GM23338 (cell line): Measurements from ENCODE around the gene AP2B1. TPM values are rescaled to one million over a fixed set of nuclear protein-coding genes. Genes with fewer than 3 reads are reported as not detected.
A peak's percentile ranks its signal among the peaks of the same experiment; 100 is the strongest.

Source experiments
- ATAC-seq: fragments of 200-7000 bp; cut with Tn5 transposase; 3 replicates; pipeline ENCODE4 v1.9.1; 2020
- DNase-seq: peaks from one replicate; pipeline ENCODE4 v3.0.0-alpha.2; 2015; ENCODE audit warnings: low spot score
- H2AFZ ChIP-seq: fragments of 200-600 bp; sonication (generic); 2 replicates; pipeline ENCODE4 v1.8.0; 2016; ENCODE audit warnings: antibody characterized with exemption, mild to moderate bottlenecking, moderate library complexity
- H3F3A ChIP-seq: fragments of 200-600 bp; sonication (generic); replicated peaks from 2 replicates; pipeline ENCODE4 v1.8.0; 2017; ENCODE audit warnings: antibody characterized with exemption, mixed run types, low read depth
- H3K27ac ChIP-seq: fragments of 200-600 bp; sonication (generic); 2 replicates; pipeline ENCODE4 v1.6.1; 2016; ENCODE audit warnings: low read depth
- H3K27me3 ChIP-seq: fragments of 200-600 bp; sonication (generic); 2 replicates; pipeline ENCODE4 v1.8.0; 2016; ENCODE audit warnings: mild to moderate bottlenecking, mixed run types, moderate library complexity; ENCODE audit not compliant: insufficient read depth
- H3K36me3 ChIP-seq: fragments of 200-600 bp; sonication (generic); 2 replicates; pipeline ENCODE4 v1.8.0; 2016; ENCODE audit warnings: mild to moderate bottlenecking; ENCODE audit not compliant: insufficient read depth
- H3K4me1 ChIP-seq: fragments of 200-600 bp; sonication (generic); 2 replicates; pipeline ENCODE4 v1.8.0; 2016; ENCODE audit warnings: mild to moderate bottlenecking, moderate library complexity; ENCODE audit not compliant: insufficient read depth
- H3K4me2 ChIP-seq: fragments of 200-600 bp; sonication (generic); 2 replicates; pipeline ENCODE4 v1.7.1; 2017; ENCODE audit warnings: mixed run types
- H3K4me3 ChIP-seq: fragments of 200-600 bp; sonication (generic); 2 replicates; pipeline ENCODE4 v1.6.1; 2016; ENCODE audit warnings: mixed run types
- H3K79me2 ChIP-seq: fragments of 200-600 bp; sonication (generic); replicated peaks from 2 replicates; pipeline ENCODE4 v1.8.0; 2017; ENCODE audit warnings: mild to moderate bottlenecking; ENCODE audit not compliant: insufficient read depth
- H3K9me2 ChIP-seq: fragments of 200-600 bp; sonication (generic); 2 replicates; pipeline ENCODE4 v1.8.0; 2017; ENCODE audit not compliant: insufficient read depth
- H4K20me1 ChIP-seq: fragments of 200-600 bp; sonication (generic); replicated peaks from 2 replicates; pipeline ENCODE4 v1.8.0; 2017; ENCODE audit warnings: mild to moderate bottlenecking; ENCODE audit not compliant: insufficient read depth
- H3K27ac Mint-ChIP-seq: 2 replicates; pipeline ENCODE4 v1.8.0; 2020; ENCODE audit warnings: inconsistent platforms, mild to moderate bottlenecking, moderate library complexity, mixed read lengths
- H3K27me3 Mint-ChIP-seq: 3 replicates; pipeline ENCODE4 v1.8.0; 2022; ENCODE audit warnings: low read depth, mild to moderate bottlenecking, moderate library complexity, mixed read lengths, inconsistent platforms; ENCODE audit not compliant: insufficient read depth, poor library complexity
- H3K36me3 Mint-ChIP-seq: 3 replicates; pipeline ENCODE4 v1.8.0; 2021; ENCODE audit warnings: low read depth, mild to moderate bottlenecking, inconsistent platforms, moderate library complexity, mixed read lengths
- H3K4me1 Mint-ChIP-seq: 3 replicates; pipeline ENCODE4 v1.8.0; 2020; ENCODE audit warnings: mild to moderate bottlenecking, inconsistent platforms, mixed read lengths
- H3K4me3 Mint-ChIP-seq: 3 replicates; pipeline ENCODE4 v1.8.0; 2021; ENCODE audit warnings: moderate library complexity, mild to moderate bottlenecking, inconsistent platforms, mixed read lengths
- H3K9me3 Mint-ChIP-seq: 3 replicates; pipeline ENCODE4 v1.8.0; 2020; ENCODE audit warnings: moderate library complexity, mild to moderate bottlenecking, inconsistent platforms, mixed read lengths
- CREB1 ChIP-seq: fragments of 250-450 bp; sonication (Bioruptor Pico); IDR thresholded peaks from 2 replicates; pipeline ENCODE4 v1.5.0; 2020; ENCODE audit warnings: low read depth, mild to moderate bottlenecking, moderate library complexity
- CTCF ChIP-seq, 2 experiments: fragments of 200-600 bp in 1 of 2; sonication (generic) in 1 of 2; conservative IDR thresholded peaks; 2 replicates each; pipeline versions ENCODE4 v1.5.1 to v1.6.1; 2016 to 2017; ENCODE audit warnings: antibody characterized with exemption in 2 of 2, low read depth in 2 of 2, mild to moderate bottlenecking in 2 of 2, moderate library complexity in 1 of 2
- ETS1 ChIP-seq: IDR thresholded peaks from 2 replicates; pipeline ENCODE4 v1.6.1; 2016; ENCODE audit warnings: antibody characterized with exemption
- NANOG ChIP-seq: IDR thresholded peaks from 2 replicates; pipeline ENCODE4 v1.6.1; 2016; ENCODE audit warnings: antibody characterized with exemption, borderline replicate concordance
- STAT1 ChIP-seq: IDR thresholded peaks from one replicate; pipeline ENCODE4 v1.6.1; 2016; ENCODE audit warnings: antibody characterized with exemption; ENCODE audit not compliant: unreplicated experiment
- ZNF462 ChIP-seq: fragments of 250-450 bp; sonication (Bioruptor Pico); IDR thresholded peaks from 2 replicates; pipeline ENCODE4 v1.5.0; 2020; ENCODE audit warnings: mild to moderate bottlenecking, moderate library complexity
- polyA plus RNA-seq: library from polyadenylated mRNA; unstranded; fragments of >200 nt; fragmentation: Nextera tagmentation; extraction: Ambion mirVana; gene quantifications from 2 replicates; pipeline ENCODE4 v1.2.1, GENCODE V29; 2016
- total RNA-seq: library from RNA; depleted of rRNA; stranded (reverse); fragments of >200 nt; shearing (Covaris generic); gene quantifications from 2 replicates; pipeline ENCODE4 v1.2.3, GENCODE V29; 2014

Gene AP2B1
- total and polyA plus RNA-seq, 2 experiments from 2014 or later, result 89.7 to 144 TPM

- H2AFZ ChIP-seq, result 0 out of 2 replicates have a peak overlapping the region, but pooled peaks have one; percentile 28
Measured at GRCh38 chr17:35748341-35748841, 161.3 kb downstream of the AP2B1 start.

More at GRCh38 chr17:35748341-35748841, 161.3 kb downstream of the AP2B1 start:
- no peaks in the 10 kb centered on the region for H3K9me2 ChIP-seq
- Mint-ChIP-seq H3K9me3 (no peaks in the 10 kb centered on the region; the same call in 2 of the 3 replicates), H3K4me1 (peaks cover 31% of the 10 kb centered on the region), H3K4me3 (no peak overlapping the region), H3K27ac (no peak overlapping the region), H3K27me3 (peaks cover 34% of the 10 kb centered on the region), H3K36me3 (no peaks in the 10 kb centered on the region)
- no peak for ATAC-seq
- no peaks in the 10 kb centered on the region for H3K79me2 ChIP-seq
- no peaks in the 10 kb centered on the region for H3K36me3 ChIP-seq
- no peak for TF ChIP-seq NANOG
- no peak for TF ChIP-seq ETS1
- TF ChIP-seq CTCF (conservative IDR thresholded peaks at IDR 0.05; ENCODE audit: low read depth in 2 of 2), result no peak
- TF ChIP-seq STAT1, result no peak
- no peak for TF ChIP-seq ZNF462 (CRISPR knock-in tag)
- no peak for TF ChIP-seq CREB1 (CRISPR knock-in tag)
- H3K4me1 ChIP-seq, result peaks cover 6% of the 10 kb centered on the region; the same call in 1 of the 2 replicates
- no peaks in the 10 kb centered on the region; the same call in 1 of the 2 replicates for H4K20me1 ChIP-seq
- H3K27ac ChIP-seq, result no peak overlapping the region
- H3F3A ChIP-seq, result 0 out of 2 replicates have a peak, but pooled peaks cover 2% of the 10 kb centered on the region
- H3K27me3 ChIP-seq, result peaks cover 26% of the 10 kb centered on the region
- no peak overlapping the region for H3K4me2 ChIP-seq
- no peak for DNase-seq
- H3K4me3 ChIP-seq, result no peak overlapping the region
